ENCODE data around the gene FILIP1.

GRCh38 chr6:75416443-75416842 lies 77.2 kb downstream of the FILIP1 start:
- TF ChIP-seq EP300 (IDR thresholded peaks at IDR 0.05; ENCODE audit: borderline replicate concordance in 1 of 2, low read depth in 1 of 2, low read length in 1 of 2) (no peak), RAD21 (IDR thresholded peaks at IDR 0.05; ENCODE audit: low read length) (no peak), TEAD4 (IDR thresholded peaks at IDR 0.05; ENCODE audit: borderline replicate concordance, insufficient read depth) (no peak), MAX (IDR thresholded peaks at IDR 0.05; ENCODE audit: low read depth) (no peak), RXRA (IDR thresholded peaks at IDR 0.05; ENCODE audit: borderline replicate concordance, low read depth) (no peak), USF1 (IDR thresholded peaks at IDR 0.05; ENCODE audit: borderline replicate concordance, low read depth) (no peak), POLR2AphosphoS5 (IDR thresholded peaks at IDR 0.05; ENCODE audit: low read depth, low read length) (no peak), JUND (IDR thresholded peaks at IDR 0.05) (no peak), SMC3 (IDR thresholded peaks at IDR 0.05; ENCODE audit: low read depth, low read length) (no peak), CHD2 (IDR thresholded peaks at IDR 0.05; ENCODE audit: low read length, partially characterized antibody) (no peak)
- TF ChIP-seq, protein P1, sequence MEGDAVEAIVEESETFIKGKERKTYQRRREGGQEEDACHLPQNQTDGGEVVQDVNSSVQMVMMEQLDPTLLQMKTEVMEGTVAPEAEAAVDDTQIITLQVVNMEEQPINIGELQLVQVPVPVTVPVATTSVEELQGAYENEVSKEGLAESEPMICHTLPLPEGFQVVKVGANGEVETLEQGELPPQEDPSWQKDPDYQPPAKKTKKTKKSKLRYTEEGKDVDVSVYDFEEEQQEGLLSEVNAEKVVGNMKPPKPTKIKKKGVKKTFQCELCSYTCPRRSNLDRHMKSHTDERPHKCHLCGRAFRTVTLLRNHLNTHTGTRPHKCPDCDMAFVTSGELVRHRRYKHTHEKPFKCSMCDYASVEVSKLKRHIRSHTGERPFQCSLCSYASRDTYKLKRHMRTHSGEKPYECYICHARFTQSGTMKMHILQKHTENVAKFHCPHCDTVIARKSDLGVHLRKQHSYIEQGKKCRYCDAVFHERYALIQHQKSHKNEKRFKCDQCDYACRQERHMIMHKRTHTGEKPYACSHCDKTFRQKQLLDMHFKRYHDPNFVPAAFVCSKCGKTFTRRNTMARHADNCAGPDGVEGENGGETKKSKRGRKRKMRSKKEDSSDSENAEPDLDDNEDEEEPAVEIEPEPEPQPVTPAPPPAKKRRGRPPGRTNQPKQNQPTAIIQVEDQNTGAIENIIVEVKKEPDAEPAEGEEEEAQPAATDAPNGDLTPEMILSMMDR (IDR thresholded peaks at IDR 0.05) = no peak
- TF ChIP-seq, protein P2, sequence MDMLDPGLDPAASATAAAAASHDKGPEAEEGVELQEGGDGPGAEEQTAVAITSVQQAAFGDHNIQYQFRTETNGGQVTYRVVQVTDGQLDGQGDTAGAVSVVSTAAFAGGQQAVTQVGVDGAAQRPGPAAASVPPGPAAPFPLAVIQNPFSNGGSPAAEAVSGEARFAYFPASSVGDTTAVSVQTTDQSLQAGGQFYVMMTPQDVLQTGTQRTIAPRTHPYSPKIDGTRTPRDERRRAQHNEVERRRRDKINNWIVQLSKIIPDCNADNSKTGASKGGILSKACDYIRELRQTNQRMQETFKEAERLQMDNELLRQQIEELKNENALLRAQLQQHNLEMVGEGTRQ (IDR thresholded peaks at IDR 0.05; ENCODE audit: borderline replicate concordance, low read depth, low read length) = no peak
